AG04450 (cell line): ENCODE results near the gene RNFT1. TPM values are rescaled to one million over a fixed set of nuclear protein-coding genes. Genes with fewer than 3 reads are reported as not detected.
"Not testable (repeated sequence)": the region's sequence is repeated elsewhere in the genome, so short reads cannot be mapped to it uniquely, and the experiment has no call there.

Experiments
- CTCF ChIA-PET: fragments of 300-600, 350-600 bp; formaldehyde crosslinking; extraction: SDS; loops from one replicate; lab custom pipeline; 2022; ENCODE audit warnings: antibody characterized with exemption, inconsistent platforms; lab: Charles Lee
- POLR2A ChIA-PET: fragments of 350-600 bp; formaldehyde crosslinking; extraction: SDS; loops from one replicate; lab custom pipeline; 2021; ENCODE audit warnings: antibody characterized with exemption, inconsistent platforms; lab: Yijun Ruan, JAX
- DNase-seq: peaks from one replicate; pipeline ENCODE4 v3.0.0-alpha.2; 2011; ENCODE audit warnings: low read depth, low spot score
- H3K27ac ChIP-seq: one replicate; pipeline ENCODE4 v1.5.1; 2012; ENCODE audit warnings: low read depth, low read length, control low read depth
- H3K27me3 ChIP-seq: one replicate; pipeline ENCODE4 v1.6.0; 2012; ENCODE audit warnings: low read length; ENCODE audit not compliant: control insufficient read depth, insufficient read depth
- H3K4me3 ChIP-seq: 2 replicates; pipeline ENCODE4 v1.5.1; 2011; ENCODE audit warnings: mild to moderate bottlenecking, low read depth, low read length, control low read depth
- H3K9me3 ChIP-seq: 2 replicates; pipeline ENCODE4 v1.5.1; 2012; ENCODE audit warnings: low read length; ENCODE audit not compliant: control insufficient read depth, insufficient read depth
- polyA plus RNA-seq: library from polyadenylated mRNA; depleted of rRNA; stranded (reverse); fragments of >200 nt; gene quantifications from 2 replicates; pipeline ENCODE4 v1.2.3, GENCODE V29; 2011
- TF ChIP-seq, protein P1 (sequence below): IDR thresholded peaks from 2 replicates; pipeline ENCODE4 v1.5.1; 2011; ENCODE audit warnings: low read depth, low read length, control low read depth, inconsistent platforms

The RNFT1 gene
- polyA plus RNA-seq, 1 experiment, result 20.8 TPM

DNA sequence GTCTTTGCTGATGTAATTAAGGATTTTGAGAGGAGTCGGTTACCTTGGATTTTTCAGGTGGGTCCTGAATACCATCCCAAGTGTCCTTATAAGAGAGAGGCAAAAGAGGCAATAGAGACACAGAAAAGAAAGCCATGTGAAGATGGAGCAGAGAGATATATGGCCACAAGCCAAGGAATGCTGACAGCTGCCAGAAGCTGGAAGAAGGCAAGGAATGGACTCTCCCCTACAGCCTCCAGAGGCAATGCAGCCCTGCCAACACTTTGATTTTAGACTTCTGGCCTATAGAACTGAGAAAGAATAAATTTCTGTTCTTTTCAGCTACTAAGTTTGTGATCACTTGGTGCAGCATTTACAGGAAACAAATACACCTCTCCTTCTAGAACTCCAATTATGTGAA, 8.2 kb upstream of the RNFT1 start:
- no peak overlapping the region for H3K4me3 ChIP-seq
- POLR2A ChIA-PET, result no interaction called here
- TF ChIP-seq, protein P1, sequence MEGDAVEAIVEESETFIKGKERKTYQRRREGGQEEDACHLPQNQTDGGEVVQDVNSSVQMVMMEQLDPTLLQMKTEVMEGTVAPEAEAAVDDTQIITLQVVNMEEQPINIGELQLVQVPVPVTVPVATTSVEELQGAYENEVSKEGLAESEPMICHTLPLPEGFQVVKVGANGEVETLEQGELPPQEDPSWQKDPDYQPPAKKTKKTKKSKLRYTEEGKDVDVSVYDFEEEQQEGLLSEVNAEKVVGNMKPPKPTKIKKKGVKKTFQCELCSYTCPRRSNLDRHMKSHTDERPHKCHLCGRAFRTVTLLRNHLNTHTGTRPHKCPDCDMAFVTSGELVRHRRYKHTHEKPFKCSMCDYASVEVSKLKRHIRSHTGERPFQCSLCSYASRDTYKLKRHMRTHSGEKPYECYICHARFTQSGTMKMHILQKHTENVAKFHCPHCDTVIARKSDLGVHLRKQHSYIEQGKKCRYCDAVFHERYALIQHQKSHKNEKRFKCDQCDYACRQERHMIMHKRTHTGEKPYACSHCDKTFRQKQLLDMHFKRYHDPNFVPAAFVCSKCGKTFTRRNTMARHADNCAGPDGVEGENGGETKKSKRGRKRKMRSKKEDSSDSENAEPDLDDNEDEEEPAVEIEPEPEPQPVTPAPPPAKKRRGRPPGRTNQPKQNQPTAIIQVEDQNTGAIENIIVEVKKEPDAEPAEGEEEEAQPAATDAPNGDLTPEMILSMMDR, result no peak
- CTCF ChIA-PET, result interaction anchor here (1.2 kb wide), 1 partner anchor 59 kb away, joined by 6 read pairs; no protein-coding TSS in a partner anchor
- H3K9me3 ChIP-seq, result no peaks in the 10 kb centered on the region
- H3K27me3 ChIP-seq, result no peaks in the 10 kb centered on the region
- H3K27ac ChIP-seq, result no peak overlapping the region
- DNase-seq, result no peak

- CTCF ChIA-PET, H3K9me3 ChIP-seq, H3K4me3 ChIP-seq, DNase-seq, H3K27me3 ChIP-seq, H3K27ac ChIP-seq, POLR2A ChIA-PET: not testable (repeated sequence)
Measured at GRCh38 chr17:59971771-59972170, 7.2 kb upstream of the RNFT1 start.

GRCh38 chr17:59963738-59964481, 630 bp downstream of the RNFT1 start:
- TF ChIP-seq, protein P1, result no peak
- H3K27ac ChIP-seq, result peak overlapping the region; percentile 93
- peak overlapping the region; percentile 85 for H3K4me3 ChIP-seq
- no peaks in the 10 kb centered on the region for H3K9me3 ChIP-seq
- ChIA-PET CTCF (interaction anchor here (1.1 to 3.5 kb wide), 3 partner anchors 48 to 73 kb away, joined by 3 to 16 read pairs (median 4); no protein-coding TSS in a partner anchor), POLR2A (interaction anchor here (0.7 to 1.1 kb wide), 2 partner anchors 91 to 126 kb away, joined by 3 read pairs; no protein-coding TSS in a partner anchor)
- peak; percentile 3 for DNase-seq
- no peaks in the 10 kb centered on the region for H3K27me3 ChIP-seq

DNA sequence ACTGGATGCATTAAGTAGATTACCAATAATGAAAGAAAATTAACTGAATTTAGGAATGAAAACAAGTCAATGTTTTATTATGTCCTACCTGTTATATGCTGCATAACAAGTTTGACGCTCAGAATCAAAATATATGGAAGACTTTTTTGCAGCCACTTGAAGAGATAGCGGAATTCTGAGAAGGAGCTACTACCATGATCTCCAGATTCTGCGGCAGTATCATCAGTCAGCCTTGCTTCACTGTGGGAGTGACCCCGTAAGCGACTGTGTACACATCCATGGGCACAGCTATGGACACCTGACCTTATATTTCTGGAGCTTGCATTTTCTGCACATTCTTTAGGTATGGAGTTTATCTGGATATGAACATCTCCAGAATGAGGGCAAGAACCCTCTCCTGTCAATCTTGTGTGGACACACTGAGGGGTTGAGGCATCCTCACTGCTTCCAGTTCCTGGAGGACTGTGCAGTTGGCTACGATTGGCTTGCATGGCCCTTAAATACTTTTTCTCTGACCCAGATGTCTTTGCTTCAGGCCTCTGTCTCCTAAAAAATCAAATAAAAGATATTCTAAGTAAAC, 1.7 kb downstream of the RNFT1 start:
- Histone ChIP-seq H3K4me3 (no peak overlapping the region), H3K27ac (no peak overlapping the region), H3K9me3 (no peaks in the 10 kb centered on the region), H3K27me3 (no peaks in the 10 kb centered on the region)
- TF ChIP-seq, protein P1, result no peak
- ChIA-PET CTCF (interaction anchor here (3.5 kb wide), 1 partner anchor 74 kb away, joined by 16 read pairs; no protein-coding TSS in a partner anchor), POLR2A (no interaction called here)
- DNase-seq, result no peak

DNA sequence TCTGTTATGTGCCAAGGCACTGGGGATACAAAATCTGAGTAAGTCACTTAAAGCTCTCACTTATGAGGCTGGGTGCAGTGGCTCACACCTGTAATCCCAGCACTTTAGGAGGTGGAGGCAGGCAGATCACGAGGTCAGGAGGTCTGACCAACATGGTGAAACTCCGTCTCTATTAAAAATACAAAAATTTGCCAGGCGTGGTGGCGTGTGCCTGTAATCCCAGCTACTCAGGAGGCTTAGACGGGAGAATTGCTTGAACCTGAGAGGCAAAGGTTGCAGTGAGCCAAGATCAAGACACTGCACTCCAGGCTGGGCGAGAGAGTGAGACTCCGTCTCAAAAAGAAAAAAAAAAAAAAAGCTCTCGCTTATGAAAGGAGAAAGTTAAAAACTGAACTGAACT, 5.0 kb downstream of the RNFT1 start:
- H3K9me3 ChIP-seq, H3K27me3 ChIP-seq, H3K4me3 ChIP-seq, DNase-seq, H3K27ac ChIP-seq: not testable (repeated sequence)
- ChIA-PET CTCF (interaction anchor here (0.6 to 1.5 kb wide), 2 partner anchors 46 to 214 kb away, joined by 3 read pairs; no protein-coding TSS in a partner anchor), POLR2A (interaction anchor here (0.6 kb wide), 1 partner anchor 875 kb away, joined by 3 read pairs; no protein-coding TSS in a partner anchor)
